HCT116 (cell line): ENCODE data around the gene ATP11B. TPM values are rescaled to one million over a fixed set of nuclear protein-coding genes. Genes with fewer than 3 reads are reported as not detected.

ENCODE experiments used
- ATAC-seq: fragments of 200-7000 bp; cut with Tn5 transposase; 2 replicates; pipeline ENCODE4 v1.9.1; 2020; ENCODE audit warnings: mild to moderate bottlenecking, moderate library complexity
- BruUV-seq: library from RNA; stranded (reverse); fragments of 400-500 nt; replicated peaks from 2 replicates; lab custom pipeline; 2021; lab: Mats Ljungman, UMichigan
- CTCF ChIA-PET: fragments of 300-600 bp; sonication (Branson Sonifier 250); formaldehyde crosslinking; loops from one replicate; lab custom pipeline; 2021; ENCODE audit warnings: antibody characterized with exemption; lab: Charles Lee
- POLR2A ChIA-PET: fragments of 300-600, 350-600 bp; sonication (Branson Sonifier 250); formaldehyde crosslinking; loops from one replicate; lab custom pipeline; 2021; ENCODE audit warnings: antibody characterized with exemption; lab: Charles Lee
- RAD21 ChIA-PET, 2 experiments: fragments of 300-600 bp; sonication (Branson Sonifier 250); formaldehyde crosslinking; loops; one replicate each; lab custom pipeline; 2023; ENCODE audit warnings: low total read pairs in 2 of 2; ENCODE audit not compliant: uncharacterized antibody in 2 of 2, unreplicated experiment in 2 of 2, low non-redundant PET in 1 of 2; lab: Charles Lee
- DNase-seq: peaks from one replicate; pipeline ENCODE4 v3.0.0-alpha.2; 2010; ENCODE audit warnings: low read depth, low spot score
- H2AFZ ChIP-seq: fragments of 200-600 bp; shearing (Covaris generic), sonication (generic); 2 replicates; pipeline ENCODE4 v1.6.1; 2017; ENCODE audit warnings: low read depth, mixed run types, mixed read lengths, antibody characterized with exemption, low read length; ENCODE audit not compliant: poor library complexity, severe bottlenecking
- H3K27ac ChIP-seq: 2 replicates; pipeline ENCODE4 v1.5.1; 2012; ENCODE audit warnings: low read depth, low read length
- H3K27me3 ChIP-seq: fragments of 200-600 bp; sonication (generic); 2 replicates; pipeline ENCODE4 v1.6.1; 2016; ENCODE audit warnings: mixed run types, low read length, mixed read lengths; ENCODE audit not compliant: insufficient read depth
- H3K36me3 ChIP-seq, 2 experiments: fragments of 200-500 bp in 1 of 2; fragments of 200-600 bp in 1 of 2; sonication (Bioruptor generic) in 1 of 2; sonication (generic) in 1 of 2; 2 replicates each; pipeline versions ENCODE4 v1.5.1 to v1.6.1; 2014 to 2016; ENCODE audit warnings: low read length in 2 of 2, inconsistent platforms in 1 of 2, mixed read lengths in 1 of 2, mixed run types in 1 of 2; ENCODE audit not compliant: insufficient read depth in 2 of 2, control insufficient read depth in 1 of 2
- H3K4me1 ChIP-seq, 2 experiments: fragments of 200-600 bp in 1 of 2; sonication (generic) in 1 of 2; 2 replicates each; pipeline versions ENCODE4 v1.5.1 to v1.6.1; 2012 to 2017; ENCODE audit warnings: low read length in 2 of 2, inconsistent platforms in 1 of 2, mild to moderate bottlenecking in 1 of 2, mixed read lengths in 1 of 2, mixed run types in 1 of 2, moderate library complexity in 1 of 2; ENCODE audit not compliant: insufficient read depth in 2 of 2, control insufficient read depth in 1 of 2
- H3K4me2 ChIP-seq: fragments of 200-600 bp; sonication (generic); 2 replicates; pipeline ENCODE4 v1.6.1; 2017; ENCODE audit warnings: mixed run types, low read length, mixed read lengths
- H3K4me3 ChIP-seq, 2 experiments: fragments of 200-600 bp in 1 of 2; sonication (generic) in 1 of 2; replicated peaks in 1 of 2; 2 replicates each; pipeline ENCODE4 v1.5.1; 2011 to 2016; ENCODE audit warnings: low read length in 2 of 2, control low read depth in 1 of 2, low read depth in 1 of 2, mild to moderate bottlenecking in 1 of 2, mixed read lengths in 1 of 2, mixed run types in 1 of 2
- H3K79me2 ChIP-seq: fragments of 200-600 bp; sonication (generic); 2 replicates; pipeline ENCODE4 v1.6.1; 2017; ENCODE audit warnings: mild to moderate bottlenecking, mixed run types, low read length, moderate library complexity, mixed read lengths; ENCODE audit not compliant: insufficient read depth
- H3K9ac ChIP-seq: fragments of 200-600 bp; sonication (generic); 2 replicates; pipeline ENCODE4 v1.6.1; 2016; ENCODE audit warnings: low read length, mixed read lengths
- H3K9me2 ChIP-seq: fragments of 200-600 bp; sonication (generic), shearing (Covaris generic); 2 replicates; pipeline ENCODE4 v1.6.1; 2017; ENCODE audit warnings: mixed run types, mild to moderate bottlenecking, moderate library complexity; ENCODE audit not compliant: insufficient read depth
- H3K9me3 ChIP-seq, 2 experiments: fragments of 200-500 bp in 1 of 2; fragments of 200-600 bp in 1 of 2; sonication (Bioruptor generic) in 1 of 2; sonication (generic) in 1 of 2; 2 replicates each; pipeline ENCODE4 v1.6.1; 2014 to 2017; ENCODE audit warnings: low read length in 2 of 2, mixed read lengths in 2 of 2, inconsistent platforms in 1 of 2, low read depth in 1 of 2, mild to moderate bottlenecking in 1 of 2, mixed run types in 1 of 2, moderate library complexity in 1 of 2; ENCODE audit not compliant: control insufficient read depth in 1 of 2, insufficient read depth in 1 of 2
- H4K20me1 ChIP-seq: fragments of 200-600 bp; sonication (generic), shearing (Covaris generic); 2 replicates; pipeline ENCODE4 v1.6.1; 2017; ENCODE audit warnings: mixed run types, mild to moderate bottlenecking, moderate library complexity; ENCODE audit not compliant: insufficient read depth
- CEBPB ChIP-seq: IDR thresholded peaks from 2 replicates; pipeline ENCODE4 v1.6.1; 2012; ENCODE audit warnings: low read depth
- EGR1 ChIP-seq: IDR thresholded peaks from 2 replicates; pipeline ENCODE4 v1.6.1; 2012; ENCODE audit warnings: low read depth
- ELF1 ChIP-seq: IDR thresholded peaks from 2 replicates; pipeline ENCODE4 v1.6.1; 2012; ENCODE audit warnings: low read depth, borderline replicate concordance
- EZH2 ChIP-seq: fragments of 200-600 bp; sonication (generic); IDR thresholded peaks from 2 replicates; pipeline ENCODE4 v1.6.1; 2017; ENCODE audit warnings: antibody characterized with exemption, mixed run types
- JUND ChIP-seq: IDR thresholded peaks from 2 replicates; pipeline ENCODE4 v1.6.1; 2012
- POLR2AphosphoS5 ChIP-seq: IDR thresholded peaks from 2 replicates; pipeline ENCODE4 v1.6.1; 2011; ENCODE audit warnings: mild to moderate bottlenecking, low read depth, low read length, moderate library complexity
- SP1 ChIP-seq: IDR thresholded peaks from 2 replicates; pipeline ENCODE4 v1.6.1; 2012; ENCODE audit warnings: low read depth
- TCF7L2 ChIP-seq: IDR thresholded peaks from 2 replicates; pipeline ENCODE4 v1.7.0; 2011; ENCODE audit warnings: borderline replicate concordance, inconsistent platforms; ENCODE audit not compliant: insufficient read depth, insufficient read length; ENCODE audit errors: extremely low read depth
- YY1 ChIP-seq: IDR thresholded peaks from 2 replicates; pipeline ENCODE4 v1.6.1; 2011; ENCODE audit warnings: low read length, low read depth, moderate library complexity, mild to moderate bottlenecking; ENCODE audit not compliant: insufficient replicate concordance; ENCODE audit errors: extremely low read depth
- ZNF274 ChIP-seq: fragments of 200-500 bp; sonication (Bioruptor generic); IDR thresholded peaks from 2 replicates; pipeline ENCODE4 v1.6.1; 2014; ENCODE audit warnings: mild to moderate bottlenecking, low read depth, low read length, inconsistent platforms
- intact Hi-C: fragments of 100-400 bp; cut with micrococcal nuclease; formaldehyde crosslinking; loops from 2 replicates; pipeline ENCODE4 v1.10.0; 2022
- total RNA-seq: library from RNA; stranded (reverse); gene quantifications from one replicate; pipeline ENCODE4 v1.2.1, GENCODE V29; 2021; ENCODE audit not compliant: unreplicated experiment
- TF ChIP-seq, protein P1 (sequence below): IDR thresholded peaks from 2 replicates; pipeline ENCODE4 v1.6.1; 2012; ENCODE audit warnings: low read depth

The ATP11B gene
- total RNA-seq, 1 experiment from 2014 or later: 53.0 TPM

DNA sequence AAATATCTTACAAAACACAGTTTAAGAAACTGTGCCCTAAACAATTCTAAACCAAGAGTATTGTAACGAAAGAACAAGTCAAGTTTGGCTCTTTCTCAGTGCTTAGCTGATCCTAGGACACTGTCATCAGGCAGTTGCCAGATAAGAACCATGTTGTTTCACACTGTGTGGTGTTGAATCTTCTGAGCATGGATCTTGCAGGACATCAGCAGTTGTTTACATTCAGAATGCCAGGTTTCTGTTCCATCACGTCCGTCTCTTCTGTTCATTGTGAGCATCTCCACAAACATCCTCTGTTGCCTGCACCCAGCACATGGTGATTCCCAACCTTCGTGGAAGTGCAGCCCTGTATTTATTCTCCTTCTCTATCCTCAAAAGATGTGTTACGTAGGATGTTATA lies 119.2 kb downstream of the ATP11B start (continued):
- TF ChIP-seq, protein P1, sequence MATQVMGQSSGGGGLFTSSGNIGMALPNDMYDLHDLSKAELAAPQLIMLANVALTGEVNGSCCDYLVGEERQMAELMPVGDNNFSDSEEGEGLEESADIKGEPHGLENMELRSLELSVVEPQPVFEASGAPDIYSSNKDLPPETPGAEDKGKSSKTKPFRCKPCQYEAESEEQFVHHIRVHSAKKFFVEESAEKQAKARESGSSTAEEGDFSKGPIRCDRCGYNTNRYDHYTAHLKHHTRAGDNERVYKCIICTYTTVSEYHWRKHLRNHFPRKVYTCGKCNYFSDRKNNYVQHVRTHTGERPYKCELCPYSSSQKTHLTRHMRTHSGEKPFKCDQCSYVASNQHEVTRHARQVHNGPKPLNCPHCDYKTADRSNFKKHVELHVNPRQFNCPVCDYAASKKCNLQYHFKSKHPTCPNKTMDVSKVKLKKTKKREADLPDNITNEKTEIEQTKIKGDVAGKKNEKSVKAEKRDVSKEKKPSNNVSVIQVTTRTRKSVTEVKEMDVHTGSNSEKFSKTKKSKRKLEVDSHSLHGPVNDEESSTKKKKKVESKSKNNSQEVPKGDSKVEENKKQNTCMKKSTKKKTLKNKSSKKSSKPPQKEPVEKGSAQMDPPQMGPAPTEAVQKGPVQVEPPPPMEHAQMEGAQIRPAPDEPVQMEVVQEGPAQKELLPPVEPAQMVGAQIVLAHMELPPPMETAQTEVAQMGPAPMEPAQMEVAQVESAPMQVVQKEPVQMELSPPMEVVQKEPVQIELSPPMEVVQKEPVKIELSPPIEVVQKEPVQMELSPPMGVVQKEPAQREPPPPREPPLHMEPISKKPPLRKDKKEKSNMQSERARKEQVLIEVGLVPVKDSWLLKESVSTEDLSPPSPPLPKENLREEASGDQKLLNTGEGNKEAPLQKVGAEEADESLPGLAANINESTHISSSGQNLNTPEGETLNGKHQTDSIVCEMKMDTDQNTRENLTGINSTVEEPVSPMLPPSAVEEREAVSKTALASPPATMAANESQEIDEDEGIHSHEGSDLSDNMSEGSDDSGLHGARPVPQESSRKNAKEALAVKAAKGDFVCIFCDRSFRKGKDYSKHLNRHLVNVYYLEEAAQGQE: no peak
- no peak for TF ChIP-seq EZH2
- no peak for TF ChIP-seq YY1
- no peak for TF ChIP-seq POLR2AphosphoS5
- TF ChIP-seq, all 23 proteins: peak for 0

DNA sequence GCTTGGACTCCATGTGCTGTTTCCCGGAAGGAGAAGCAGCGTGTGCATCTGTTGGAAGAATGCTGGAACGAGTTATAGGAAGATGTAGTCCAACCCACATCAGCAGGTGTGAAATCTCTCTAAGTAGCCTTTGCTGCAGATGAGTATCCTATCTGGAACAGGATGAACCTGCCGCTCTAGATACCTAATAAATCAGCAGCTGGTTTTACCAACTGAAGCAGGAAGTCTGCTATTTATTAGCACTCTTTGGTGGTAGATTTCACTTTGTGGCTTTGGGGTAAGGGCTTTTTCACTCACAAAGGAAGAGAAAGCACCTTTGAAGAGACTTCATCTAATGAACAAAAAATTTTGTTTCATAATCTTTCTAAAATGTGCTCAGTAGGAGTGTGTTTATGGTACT lies 120.6 kb downstream of the ATP11B start:
- 0 out of 4 replicates have a peak, but pooled peaks cover 0 to 2% of the 10 kb centered on the region in 2 experiments for H3K36me3 ChIP-seq
- H3K4me1 ChIP-seq: peaks cover 20 to 25% of the 10 kb centered on the region in 2 experiments
- H4K20me1 ChIP-seq: no peaks in the 10 kb centered on the region; the same call in 1 of the 2 replicates
- no peak overlapping the region for H3K4me2 ChIP-seq
- no peak overlapping the region for H3K9ac ChIP-seq
- RAD21 ChIA-PET: no interaction called here
- no peak overlapping the region for H3K4me3 ChIP-seq
- no peak overlapping the region for H2AFZ ChIP-seq
- H3K27me3 ChIP-seq: no peaks in the 10 kb centered on the region
- intact Hi-C loops: no loop called here
- no peaks in the 10 kb centered on the region for H3K79me2 ChIP-seq
- TF ChIP-seq ELF1: no peak
- TF ChIP-seq EGR1: no peak
- TF ChIP-seq, protein P1: no peak
- TF ChIP-seq JUND: no peak
- TF ChIP-seq CEBPB: no peak
- TF ChIP-seq ZNF274: no peak
- TF ChIP-seq SP1: no peak
- no peak for TF ChIP-seq TCF7L2
- BruUV-seq: no TSS peak
- CTCF ChIA-PET: no interaction called here
- ATAC-seq (no peak), DNase-seq (no peak)
- no peaks in the 10 kb centered on the region for H3K9me2 ChIP-seq
- POLR2A ChIA-PET: no interaction called here
- no peaks in the 10 kb centered on the region for H3K9me3 ChIP-seq
- no peak overlapping the region for H3K27ac ChIP-seq
